GM21390 (cell line): ENCODE results near the gene LRRC71.

Source experiments
- ATAC-seq: cut with Tn5 transposase; IDR thresholded peaks from one replicate; pipeline ENCODE4 v1.9.1; 2021; ENCODE audit not compliant: unreplicated experiment

Gene LRRC71

DNA sequence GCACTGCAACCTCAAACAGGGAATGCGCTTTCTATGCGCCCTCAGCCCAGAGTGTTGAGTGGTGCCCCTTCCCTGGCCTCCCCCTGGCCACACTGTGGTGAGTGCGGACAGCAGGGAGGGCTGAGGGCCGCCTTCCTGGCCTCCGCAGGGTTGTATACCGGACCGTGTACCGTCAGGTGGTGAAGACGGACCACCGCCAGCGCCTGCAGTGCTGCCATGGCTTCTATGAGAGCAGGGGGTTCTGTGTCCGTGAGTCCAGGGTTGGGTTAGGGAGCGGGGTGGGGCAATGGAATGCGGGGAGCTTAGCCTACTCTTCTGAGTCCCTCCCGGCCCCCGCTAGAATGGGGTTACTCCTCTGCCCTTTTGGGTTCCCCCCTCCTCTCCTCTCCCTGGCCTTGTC is 15.3 kb upstream of the LRRC71 start:
- ATAC-seq, result no peak

DNA sequence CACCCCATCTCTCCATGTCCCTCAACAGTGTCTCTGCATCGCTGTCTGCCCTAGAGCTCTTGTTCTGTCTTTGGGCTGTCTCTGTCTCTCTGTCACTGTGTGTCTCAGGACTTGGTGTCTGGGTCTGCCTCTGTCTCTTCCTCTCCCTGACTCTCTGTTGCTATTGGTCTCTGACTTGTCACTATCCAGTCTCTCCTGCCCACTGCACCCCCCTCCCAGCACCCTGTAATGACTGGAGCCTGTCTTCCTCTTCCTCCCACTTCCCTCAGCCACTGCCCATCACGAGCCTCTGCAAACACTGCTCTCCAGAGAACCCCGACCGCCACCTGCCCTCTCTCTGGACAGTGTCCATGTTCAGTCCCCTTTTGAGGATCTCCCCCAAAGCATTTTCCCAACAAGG is 14.8 kb upstream of the LRRC71 start:
- ATAC-seq, result no peak

DNA sequence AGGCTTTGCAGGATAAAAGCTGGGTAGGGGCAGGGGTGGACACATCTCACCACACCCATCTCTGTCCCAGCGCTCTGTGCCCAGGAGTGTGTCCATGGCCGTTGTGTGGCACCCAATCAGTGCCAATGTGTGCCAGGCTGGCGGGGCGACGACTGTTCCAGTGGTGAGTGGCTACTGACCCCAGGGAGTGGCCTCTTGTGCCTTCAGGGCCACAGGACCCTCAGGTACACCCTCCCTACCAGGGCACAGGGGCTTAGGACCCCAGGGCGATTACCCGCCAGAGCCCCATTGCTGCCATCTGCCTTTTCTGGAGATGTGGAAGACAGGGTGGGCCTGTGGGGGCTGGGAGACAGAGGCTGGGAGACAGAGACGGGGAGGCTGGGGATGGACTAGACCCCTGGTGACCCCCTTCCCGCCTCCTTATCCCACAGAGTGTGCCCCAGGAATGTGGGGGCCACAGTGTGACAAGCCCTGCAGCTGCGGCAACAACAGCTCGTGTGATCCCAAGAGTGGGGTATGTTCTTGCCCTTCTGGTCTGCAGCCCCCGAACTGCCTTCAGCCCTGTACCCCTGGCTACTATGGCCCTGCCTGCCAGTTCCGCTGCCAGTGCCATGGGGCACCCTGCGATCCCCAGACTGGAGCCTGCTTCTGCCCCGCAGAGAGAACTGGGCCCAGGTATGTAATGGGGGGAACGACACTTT is 14.1 kb upstream of the LRRC71 start:
- ATAC-seq, result no peak

DNA sequence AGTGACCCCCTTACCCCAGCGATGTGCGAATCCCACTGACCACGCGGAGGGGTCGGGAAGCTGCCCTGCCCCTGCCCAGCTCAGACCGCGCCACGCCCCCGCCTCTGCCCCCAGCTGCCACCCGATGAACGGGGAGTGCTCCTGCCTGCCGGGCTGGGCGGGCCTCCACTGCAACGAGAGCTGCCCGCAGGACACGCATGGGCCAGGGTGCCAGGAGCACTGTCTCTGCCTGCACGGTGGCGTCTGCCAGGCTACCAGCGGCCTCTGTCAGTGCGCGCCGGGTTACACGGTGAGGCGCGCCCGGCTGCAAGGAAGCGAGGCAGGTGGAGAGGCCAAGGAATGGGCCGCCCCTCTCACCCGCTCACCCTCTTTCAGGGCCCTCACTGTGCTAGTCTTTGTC is 11.9 kb upstream of the LRRC71 start:
- ATAC-seq, result no peak

DNA sequence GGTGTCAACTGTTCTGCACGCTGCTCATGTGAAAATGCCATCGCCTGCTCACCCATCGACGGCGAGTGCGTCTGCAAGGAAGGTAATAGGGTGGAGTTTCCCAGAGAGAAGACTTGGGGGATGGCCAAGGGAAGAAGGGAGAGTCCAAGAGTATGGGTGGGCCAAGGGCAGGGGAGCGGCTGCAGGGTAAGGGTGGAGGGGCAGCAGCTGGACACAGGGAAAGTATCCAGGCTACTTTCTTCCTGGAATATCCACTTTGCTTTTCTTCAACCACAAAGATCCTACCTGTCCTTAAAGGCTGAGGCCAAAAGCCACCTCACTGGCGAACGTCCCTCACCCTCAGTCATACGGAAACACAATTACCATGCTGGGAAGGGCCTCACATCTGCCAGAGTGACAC is 11.5 kb upstream of the LRRC71 start:
- no peak for ATAC-seq

DNA sequence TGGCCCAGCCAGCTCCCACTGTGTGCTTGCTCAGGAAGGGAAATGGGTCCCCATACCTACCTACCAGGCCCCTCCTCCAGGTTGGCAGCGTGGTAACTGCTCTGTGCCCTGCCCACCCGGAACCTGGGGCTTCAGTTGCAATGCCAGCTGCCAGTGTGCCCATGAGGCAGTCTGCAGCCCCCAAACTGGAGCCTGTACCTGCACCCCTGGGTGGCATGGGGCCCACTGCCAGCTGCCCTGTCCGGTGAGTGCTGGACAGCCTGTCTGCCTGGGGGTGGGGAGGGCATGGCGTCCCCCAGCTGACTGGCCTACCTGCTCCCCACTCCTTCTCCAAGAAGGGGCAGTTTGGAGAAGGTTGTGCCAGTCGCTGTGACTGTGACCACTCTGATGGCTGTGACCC is 10.8 kb upstream of the LRRC71 start:
- ATAC-seq, result no peak

DNA sequence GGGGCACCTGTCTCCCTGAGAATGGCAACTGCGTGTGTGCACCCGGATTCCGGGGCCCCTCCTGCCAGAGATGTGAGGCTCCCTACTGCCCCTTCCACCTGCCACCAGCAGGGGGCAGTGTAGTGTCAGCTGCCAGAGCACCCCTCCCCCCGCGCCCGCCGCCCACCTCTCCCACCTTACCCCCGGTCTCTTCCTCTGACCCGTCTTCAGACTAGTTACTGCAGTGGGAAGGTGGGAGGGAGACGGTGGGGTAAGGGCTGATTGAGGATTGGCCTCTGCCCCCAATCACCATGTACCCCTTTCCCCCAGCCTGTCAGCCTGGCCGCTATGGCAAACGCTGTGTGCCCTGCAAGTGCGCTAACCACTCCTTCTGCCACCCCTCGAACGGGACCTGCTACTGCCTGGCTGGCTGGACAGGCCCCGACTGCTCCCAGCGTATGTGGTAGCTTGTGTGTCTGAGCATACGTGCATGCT is 10.1 kb upstream of the LRRC71 start:
- no peak for ATAC-seq

DNA sequence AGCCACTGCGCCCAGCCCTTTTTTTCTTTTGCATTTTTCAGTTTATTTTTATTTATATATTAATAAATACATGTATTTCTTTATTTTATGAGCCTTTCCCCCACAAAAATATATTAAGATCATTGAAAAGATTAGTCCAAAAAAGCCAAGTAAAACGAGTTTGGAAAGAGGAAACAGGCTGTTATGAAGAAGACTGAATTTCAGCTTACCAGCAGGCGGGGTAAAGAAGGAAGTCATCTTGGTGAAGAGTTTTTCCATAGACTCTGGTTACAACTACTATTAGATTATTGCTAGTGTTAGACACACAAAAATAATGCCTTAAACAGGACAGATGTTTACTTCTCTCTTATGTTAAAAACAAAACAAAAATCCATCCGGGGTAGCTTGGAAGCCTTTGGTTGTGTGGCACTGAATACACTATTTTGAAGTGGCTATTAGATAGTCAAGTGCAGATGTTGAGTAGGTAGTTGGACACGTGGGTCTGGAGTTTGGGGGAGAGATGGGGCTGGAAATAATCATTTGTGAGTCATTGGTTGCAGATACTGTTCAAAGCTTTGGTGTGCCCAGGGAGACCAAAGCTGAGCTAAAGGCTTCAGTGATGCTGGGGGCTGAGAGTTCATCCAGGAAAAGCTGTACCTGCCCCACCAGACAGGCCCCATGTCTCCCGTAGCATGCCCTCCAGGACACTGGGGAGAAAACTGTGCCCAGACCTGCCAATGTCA is 8.7 kb upstream of the LRRC71 start:
- no peak for ATAC-seq

DNA sequence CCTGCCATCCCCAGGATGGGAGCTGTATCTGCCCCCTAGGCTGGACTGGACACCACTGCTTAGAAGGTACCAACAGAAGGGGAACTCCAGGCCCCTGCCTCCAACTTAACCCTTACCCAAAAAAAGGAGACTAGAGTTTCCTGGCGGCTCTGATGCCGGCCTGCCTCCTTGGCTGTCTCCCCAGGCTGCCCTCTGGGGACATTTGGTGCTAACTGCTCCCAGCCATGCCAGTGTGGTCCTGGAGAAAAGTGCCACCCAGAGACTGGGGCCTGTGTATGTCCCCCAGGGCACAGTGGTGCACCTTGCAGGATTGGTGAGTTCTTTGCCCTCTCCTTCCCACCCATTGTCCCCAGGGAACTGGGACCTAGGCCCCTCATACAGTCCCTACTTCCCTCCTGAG is 8.1 kb upstream of the LRRC71 start:
- ATAC-seq, result no peak

DNA sequence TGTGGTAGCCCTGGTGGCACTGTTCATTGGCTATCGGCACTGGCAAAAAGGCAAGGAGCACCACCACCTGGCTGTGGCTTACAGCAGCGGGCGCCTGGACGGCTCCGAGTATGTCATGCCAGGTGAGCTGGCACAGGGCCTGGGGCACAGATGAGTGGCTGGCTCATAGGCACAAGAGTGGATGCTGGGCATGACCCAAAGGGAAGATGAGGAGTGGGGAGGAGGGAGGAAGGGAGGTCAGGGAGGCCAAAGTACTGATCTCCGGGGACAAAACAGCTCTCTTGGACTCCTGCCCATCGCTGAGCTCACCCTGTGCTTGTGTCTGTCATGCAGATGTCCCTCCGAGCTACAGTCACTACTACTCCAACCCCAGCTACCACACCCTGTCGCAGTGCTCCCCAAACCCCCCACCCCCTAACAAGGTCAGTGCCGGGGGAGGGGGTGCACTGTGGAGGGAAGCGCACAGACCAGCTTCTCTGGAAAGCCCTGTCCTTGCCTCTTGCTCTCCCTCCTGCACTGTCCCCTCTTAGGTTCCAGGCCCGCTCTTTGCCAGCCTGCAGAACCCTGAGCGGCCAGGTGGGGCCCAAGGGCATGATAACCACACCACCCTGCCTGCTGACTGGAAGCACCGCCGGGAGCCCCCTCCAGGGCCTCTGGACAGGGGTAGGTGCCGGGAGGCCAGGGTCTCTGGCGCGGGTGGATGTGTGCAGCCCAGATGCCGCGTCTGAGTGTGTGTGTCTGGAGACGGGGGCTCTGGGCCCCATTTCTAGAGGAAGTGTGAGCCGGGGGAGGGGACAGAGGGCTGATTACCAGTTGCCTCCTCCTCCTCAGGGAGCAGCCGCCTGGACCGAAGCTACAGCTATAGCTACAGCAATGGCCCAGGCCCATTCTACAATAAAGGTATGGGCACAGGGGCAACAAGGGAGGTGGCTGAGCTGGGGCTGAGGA is 7.3 kb upstream of the LRRC71 start:
- no peak for ATAC-seq

DNA sequence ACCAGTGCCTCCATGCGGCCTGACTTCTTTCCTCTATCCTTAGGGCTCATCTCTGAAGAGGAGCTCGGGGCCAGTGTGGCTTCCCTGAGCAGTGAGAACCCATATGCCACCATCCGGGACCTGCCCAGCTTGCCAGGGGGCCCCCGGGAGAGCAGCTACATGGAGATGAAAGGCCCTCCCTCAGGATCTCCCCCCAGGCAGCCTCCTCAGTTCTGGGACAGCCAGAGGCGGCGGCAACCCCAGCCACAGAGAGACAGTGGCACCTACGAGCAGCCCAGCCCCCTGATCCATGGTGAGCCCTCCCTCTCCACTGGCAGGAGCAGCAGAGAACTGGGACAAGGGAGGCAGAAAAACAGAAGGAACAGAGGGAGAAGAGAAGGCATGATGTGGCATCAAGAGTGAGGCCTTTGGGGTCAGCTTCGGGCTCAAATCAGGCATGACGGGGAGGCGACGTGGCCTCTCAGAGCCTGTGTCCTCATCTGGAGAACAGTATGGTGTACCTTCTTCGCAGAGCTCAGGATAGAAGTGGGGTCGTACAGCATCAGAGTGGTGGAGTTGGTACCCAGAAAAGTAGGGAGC is 6.5 kb upstream of the LRRC71 start:
- ATAC-seq, result no peak

DNA sequence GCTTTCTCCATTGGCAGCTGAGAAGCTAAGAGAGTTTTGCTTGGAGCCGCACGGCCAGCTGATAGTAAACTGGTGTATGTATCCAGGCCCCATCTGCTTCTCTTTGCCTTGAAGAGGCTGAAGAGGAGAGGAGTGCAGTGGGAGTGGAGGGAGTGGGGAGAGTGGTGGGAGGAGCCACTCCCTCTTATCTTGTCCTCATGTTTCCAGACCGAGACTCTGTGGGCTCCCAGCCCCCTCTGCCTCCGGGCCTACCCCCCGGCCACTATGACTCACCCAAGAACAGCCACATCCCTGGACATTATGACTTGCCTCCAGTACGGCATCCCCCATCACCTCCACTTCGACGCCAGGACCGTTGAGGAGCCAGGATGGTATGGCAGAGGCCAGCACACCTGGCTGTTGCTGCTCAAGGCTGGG is 6.0 kb upstream of the LRRC71 start:
- ATAC-seq, result no peak

DNA sequence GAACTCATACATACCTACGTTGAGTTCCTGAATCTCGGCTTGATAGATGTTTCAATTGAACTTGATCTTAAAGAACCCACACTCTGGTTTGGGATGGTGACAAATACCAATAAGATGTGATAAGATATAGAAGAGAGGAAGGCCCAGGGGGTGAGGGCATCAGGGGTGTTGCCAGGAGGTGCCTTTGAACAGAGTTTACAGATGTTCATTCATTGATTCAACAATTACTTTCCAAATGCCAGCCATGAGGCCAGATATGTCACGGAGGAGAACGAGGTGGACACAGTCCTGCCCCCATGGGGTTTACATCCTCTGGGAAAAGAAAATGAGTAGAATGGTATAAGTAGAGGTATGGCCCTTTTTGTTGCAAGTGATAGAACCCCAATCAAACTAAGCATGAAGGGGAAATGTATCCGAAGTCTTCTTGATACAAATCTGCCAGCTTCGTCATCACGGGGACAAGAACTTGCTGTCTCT is 659 bp downstream of the LRRC71 start:
- ATAC-seq, result no peak

DNA sequence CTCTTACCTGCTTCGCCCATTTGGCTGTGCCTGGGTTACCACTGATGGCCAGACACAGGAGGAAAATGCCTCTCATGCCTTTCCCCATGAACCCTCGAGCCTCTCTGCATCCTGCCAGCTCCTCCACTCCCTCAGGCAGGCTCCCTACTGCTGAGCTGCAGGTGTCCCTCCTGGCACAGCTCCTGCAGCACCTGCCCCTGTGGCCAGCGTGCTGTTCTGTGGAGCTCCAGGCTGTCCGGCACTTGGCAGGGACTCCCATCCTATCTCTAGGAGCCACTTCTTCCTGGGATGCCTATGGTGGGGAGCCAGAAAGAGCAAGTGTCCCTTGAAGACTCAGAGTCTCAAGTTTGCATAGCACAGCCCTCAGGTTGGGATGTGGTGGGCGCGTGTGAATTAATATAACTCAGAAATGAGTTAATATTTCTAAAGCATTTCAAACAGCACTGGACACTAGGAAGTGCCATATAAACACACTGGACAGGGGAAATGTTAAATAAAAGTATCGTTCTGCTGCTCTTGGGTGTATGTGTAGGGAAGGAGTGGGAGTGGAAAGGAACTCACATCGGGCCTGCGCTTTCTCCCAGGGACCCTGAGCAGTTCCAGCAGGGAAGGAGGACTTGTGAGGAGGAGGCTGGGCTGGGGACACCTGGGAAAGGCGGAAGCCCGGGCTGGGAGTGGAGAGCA is 2.7 kb downstream of the LRRC71 start:
- ATAC-seq, result no peak

DNA sequence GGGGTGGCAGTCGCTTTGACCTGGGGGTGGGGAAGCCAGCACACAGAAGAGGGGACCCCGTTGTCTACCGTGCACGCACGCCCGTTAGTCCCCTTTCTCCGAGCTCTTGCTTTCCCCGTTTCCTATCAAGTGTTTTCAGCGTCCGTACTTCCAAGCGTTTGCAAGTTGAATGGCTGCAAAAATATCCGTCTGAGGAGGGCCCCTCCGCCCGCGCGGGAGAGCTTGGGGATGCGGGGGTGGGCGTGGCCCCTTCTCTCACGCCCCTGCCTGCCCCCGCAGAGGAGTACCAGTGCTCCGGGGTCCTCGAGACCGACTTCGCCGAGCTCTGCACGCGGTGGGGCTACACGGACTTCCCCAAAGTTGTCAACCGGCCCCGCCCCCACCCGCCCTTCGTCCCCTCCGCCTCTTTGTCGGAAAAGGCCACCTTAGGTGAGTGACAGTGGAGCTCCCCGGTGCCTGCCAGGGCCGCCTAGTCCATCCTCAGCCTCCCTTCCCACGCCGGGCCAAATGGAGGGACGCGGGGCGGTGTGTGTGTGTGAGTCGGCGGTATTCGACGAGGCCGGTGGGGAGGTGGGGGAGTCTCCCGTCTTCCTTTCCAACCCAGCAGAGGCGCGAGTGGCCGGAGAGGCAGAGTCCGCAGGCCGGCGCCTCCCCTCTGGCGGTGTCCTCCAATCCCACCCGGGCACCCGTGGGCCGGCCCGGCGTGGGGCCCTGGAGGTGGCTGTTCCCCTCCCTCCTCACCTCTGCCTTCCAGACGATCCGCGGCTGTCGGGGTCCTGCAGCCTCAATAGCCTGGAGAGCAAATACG is 3.4 kb downstream of the LRRC71 start:
- no peak for ATAC-seq

DNA sequence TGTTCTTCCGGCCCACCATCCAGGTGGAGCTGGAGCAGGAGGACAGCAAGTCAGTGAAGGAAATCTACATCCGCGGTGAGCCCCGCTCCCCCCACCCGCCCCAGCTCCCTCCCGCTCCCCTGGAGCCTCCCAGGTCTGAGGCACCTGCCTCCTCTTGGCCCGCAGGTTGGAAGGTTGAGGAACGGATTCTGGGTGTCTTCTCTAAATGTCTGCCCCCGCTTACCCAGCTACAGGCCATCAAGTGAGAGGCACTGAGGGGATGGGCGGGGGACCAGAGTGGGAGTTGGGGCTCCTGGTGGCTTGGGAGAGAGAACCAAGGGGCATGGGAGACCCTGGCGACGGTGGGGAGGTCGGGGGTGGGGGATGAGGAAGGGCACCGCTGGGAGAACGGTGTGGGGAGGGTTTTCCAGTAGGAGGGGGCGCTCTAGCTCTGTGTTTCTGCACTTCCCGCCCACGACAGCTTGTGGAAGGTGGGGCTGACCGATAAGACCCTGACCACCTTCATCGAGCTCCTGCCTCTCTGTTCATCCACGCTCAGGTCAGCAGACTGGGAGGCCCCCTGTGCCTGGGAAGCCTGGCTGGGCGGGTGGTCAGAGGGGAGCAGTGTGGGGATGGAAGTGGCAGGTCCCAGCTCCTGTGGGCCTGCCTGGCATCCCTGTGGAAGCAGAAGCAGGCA is 4.2 kb downstream of the LRRC71 start:
- no peak for ATAC-seq

DNA sequence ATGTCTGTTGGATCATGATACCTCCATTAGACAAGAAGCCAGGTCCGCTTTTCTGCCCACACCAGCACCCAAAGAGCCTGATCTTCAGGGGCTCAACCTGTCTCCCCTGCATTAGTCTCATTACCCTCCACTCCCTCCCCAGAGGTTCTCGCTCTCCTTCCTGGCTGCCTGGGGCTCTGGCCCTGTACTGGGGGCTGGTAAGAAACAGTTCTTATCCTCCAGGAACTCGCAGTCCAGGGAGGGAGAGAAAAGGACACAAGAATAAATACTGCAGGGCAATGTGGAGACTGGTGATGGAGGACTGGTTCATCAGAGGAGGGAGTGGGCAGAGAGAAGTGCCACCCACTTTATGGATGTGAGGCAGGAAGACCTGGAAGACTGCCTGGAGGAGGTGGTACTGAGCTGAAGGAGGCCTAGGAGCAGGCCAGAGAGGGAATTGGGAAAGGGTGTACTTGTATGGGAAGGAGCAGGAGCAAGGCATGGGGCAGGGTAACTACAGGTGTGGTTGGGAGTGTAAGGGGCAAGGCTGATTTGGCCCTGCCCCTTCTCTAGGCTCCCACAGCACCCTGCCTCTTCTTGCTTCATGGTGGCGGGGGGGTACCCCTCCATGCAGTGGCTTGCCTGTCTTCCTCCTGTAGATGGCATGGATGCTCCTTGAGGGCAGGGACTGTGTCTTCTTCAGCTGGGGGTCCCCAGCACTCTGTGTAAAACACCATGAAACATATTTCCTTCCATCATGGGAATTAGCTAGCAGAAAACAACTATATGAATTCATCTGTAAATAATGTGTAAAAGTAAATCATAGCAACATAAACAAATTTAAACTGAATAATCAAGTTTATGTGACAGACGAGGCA is 5.0 kb downstream of the LRRC71 start:
- no peak for ATAC-seq

DNA sequence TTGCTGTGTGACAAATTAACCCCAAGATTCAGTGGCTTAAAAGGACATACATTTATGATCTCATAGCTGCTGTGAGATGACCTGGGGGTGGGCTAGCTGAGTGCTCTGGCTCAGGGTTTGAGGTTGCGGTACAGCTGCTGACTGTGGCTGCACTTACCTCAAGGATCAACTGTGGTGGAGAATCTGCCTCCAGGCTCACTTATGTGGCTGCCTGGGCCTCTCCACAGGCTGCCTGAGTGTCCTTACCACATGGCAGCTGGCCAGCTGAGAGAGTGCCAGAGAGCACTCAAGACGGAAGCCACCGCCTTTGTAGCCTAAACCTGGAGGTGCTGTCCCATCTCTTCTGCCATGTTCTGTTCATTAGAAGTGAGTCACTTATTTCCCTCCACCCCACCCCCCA is 5.7 kb downstream of the LRRC71 start:
- no peak for ATAC-seq
